GM13977 (cell line): ENCODE measurements around the gene GNPTAB.

ENCODE experiments used
- DNase-seq: peaks from one replicate; pipeline ENCODE4 v3.0.0; 2012; ENCODE audit warnings: low spot score
- in situ Hi-C: fragments of 300-500 bp; cut with MboI; formaldehyde crosslinking; loops from one replicate; pipeline ENCODE4 v1.12.0; 2022; ENCODE audit warnings: low sequenced_read_pairs, low pct_unique_long_range_greater_than_20kb, mixed read lengths, inconsistent platforms; ENCODE audit not compliant: unreplicated experiment
- TF ChIP-seq, protein P1 (sequence below): IDR thresholded peaks from 2 replicates; pipeline ENCODE4 v1.5.1; 2012; ENCODE audit warnings: mild to moderate bottlenecking, control low read depth; ENCODE audit not compliant: insufficient read depth; ENCODE audit errors: extremely low read depth, missing control alignments

GNPTAB gene

DNA sequence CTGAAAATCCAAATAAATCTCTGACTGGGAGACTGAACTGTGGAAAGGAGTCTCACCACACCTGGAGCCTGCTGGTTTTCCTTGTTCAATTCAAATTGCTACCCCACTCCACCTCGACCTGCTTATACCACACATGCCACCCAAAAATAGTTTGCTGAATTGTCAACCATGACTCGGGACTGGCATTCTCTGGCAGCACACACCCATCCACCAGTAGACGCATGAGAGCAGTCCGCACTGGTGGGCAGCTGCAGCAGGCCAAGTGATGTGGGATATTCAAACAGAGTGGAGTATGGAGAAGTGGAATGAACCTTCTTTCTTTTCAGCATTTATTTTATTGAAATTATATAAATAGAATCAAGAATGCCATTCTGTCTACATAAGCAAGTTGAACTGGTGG is 52.8 kb downstream of the GNPTAB start:
- in situ Hi-C loops, result no loop called here
- TF ChIP-seq, protein P1, sequence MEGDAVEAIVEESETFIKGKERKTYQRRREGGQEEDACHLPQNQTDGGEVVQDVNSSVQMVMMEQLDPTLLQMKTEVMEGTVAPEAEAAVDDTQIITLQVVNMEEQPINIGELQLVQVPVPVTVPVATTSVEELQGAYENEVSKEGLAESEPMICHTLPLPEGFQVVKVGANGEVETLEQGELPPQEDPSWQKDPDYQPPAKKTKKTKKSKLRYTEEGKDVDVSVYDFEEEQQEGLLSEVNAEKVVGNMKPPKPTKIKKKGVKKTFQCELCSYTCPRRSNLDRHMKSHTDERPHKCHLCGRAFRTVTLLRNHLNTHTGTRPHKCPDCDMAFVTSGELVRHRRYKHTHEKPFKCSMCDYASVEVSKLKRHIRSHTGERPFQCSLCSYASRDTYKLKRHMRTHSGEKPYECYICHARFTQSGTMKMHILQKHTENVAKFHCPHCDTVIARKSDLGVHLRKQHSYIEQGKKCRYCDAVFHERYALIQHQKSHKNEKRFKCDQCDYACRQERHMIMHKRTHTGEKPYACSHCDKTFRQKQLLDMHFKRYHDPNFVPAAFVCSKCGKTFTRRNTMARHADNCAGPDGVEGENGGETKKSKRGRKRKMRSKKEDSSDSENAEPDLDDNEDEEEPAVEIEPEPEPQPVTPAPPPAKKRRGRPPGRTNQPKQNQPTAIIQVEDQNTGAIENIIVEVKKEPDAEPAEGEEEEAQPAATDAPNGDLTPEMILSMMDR, result no peak
- no peak for DNase-seq

DNA sequence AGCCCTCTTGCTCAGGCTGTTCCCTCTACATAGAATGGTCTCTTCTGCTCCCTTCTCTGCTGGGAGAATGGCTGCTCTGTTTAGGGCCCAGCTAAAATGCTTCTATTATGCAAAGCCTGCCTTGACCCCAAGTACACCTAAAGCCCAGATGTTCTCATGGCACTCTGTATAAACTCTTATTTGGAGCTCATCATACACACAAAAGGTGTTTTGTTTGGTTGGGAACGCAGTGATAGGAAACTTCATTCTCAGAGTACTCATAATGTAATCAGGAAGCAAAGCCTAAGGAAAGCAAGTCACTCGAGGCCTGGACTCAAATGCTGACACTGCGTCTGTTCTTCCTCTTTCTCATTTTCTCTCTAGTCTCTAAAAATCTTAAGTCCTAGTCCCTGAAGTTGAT is 53.3 kb downstream of the GNPTAB start:
- TF ChIP-seq, protein P1, result no peak
- no peak for DNase-seq
- in situ Hi-C loops, result no loop called here

DNA sequence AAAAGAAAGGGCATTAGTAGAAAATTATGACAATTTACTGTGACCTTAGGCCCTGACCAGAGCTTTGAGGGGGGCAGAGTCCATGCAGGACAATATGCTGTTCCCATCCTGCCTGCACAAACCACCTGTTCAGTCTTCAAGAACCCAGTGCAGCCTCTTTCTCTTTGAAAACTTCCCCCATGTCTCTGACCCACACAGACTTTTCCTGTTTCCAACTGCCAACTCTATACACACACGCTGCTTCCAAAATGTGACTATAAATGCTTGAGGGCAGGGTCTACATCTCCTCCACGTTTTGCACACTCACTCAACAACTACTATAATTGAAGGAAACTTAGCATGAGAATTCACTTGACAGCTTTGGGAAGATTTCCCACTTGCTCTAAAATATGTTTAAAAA is 54.9 kb downstream of the GNPTAB start:
- in situ Hi-C loops, result no loop called here
- TF ChIP-seq, protein P1, result no peak
- no peak for DNase-seq

DNA sequence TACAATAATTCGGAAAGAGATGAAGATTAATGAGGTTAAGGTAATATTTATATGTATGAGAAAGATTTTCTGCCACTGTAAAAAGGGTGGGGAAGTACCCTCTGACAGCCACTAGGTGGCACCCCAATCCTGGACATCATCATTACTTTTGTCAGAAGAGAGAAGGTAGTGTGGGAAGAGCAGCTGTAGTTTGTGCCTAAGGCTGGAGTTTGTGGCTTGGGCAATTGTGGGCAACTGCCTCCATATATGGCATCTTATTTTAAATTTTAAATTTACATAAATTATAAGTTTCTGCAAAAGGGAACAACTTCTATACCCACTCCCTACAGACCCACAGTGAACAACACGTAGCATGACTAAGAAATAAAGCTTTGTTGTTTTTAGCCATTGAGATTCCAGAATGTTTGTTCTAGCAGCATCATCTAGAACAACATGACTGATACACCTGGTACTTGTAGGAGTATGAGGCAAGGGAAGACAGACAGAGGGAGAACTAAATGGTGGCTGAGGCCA is 57.1 kb downstream of the GNPTAB start:
- peak; percentile 73 for DNase-seq
- in situ Hi-C loops, result loop anchor here (25.0 kb wide), 1 partner anchor 964 kb away; no protein-coding TSS in a partner anchor

DNA sequence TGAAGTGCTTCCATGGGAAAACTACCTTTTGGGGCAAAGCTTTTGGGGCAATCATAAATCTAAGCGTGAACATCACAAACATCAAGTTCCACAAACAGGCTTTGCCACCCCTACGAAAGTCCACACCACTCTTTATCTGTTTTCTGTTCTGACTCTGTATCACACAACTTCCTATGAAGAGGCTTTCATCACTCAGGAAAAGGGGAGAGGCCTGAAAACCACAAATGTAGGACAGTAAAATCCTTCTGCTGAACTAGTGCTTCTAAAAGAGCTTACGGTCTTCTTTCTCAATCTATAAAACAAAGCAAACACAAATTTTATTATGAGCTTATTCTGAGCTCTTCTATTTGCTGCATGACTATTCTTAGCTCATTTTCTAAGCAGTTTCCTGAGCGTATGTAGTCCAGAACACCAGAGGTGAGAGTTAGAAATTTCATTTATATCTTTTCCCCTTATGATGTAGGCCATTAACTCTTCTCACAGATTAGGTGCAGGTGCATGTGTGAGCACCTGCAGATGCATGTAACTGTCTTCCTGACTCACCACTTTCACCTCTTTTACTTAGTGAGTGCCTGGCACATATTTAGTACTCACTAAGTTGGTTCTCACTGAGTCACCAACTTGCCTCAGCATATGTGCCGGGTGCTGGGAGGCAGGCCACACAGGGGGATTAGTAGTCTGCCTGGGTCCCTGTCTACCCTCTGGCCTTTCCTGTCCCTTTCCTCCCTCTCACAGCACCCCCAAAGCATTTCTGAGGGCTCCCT is 58.6 kb downstream of the GNPTAB start:
- TF ChIP-seq, protein P1, result no peak
- no peak for DNase-seq
- in situ Hi-C loops, result loop anchor here (25.0 kb wide), 1 partner anchor 965 kb away; no protein-coding TSS in a partner anchor

More for the DNA sequence above, 57.1 kb downstream of the GNPTAB start:
- TF ChIP-seq, protein P1, result peak; percentile 84

DNA sequence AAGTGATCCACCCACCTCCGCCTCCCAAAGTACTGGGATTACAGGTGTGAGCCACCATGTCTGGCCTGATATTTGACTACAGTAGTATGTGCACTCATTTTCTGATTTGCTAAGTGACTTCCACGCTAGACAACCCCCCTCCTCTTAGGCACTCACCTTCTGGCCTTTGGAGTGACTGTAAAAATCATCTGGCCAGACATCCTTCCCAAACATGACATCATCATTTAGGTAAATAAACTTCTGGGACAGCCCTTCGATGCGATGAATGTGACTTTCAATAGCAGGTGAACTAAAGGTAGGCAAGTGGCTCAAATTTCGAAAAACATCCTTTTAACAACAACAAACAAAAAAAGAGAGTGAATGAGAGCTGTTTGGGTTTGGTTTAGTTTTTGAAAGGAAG is 60.9 kb downstream of the GNPTAB start:
- in situ Hi-C loops, result loop anchor here (10.0 to 25.0 kb wide), 2 partner anchors 355 to 967 kb away; no protein-coding TSS in a partner anchor
- TF ChIP-seq, protein P1, result no peak
- no peak for DNase-seq
